ENCODE results near the gene TBX21.

TBX21 gene

GRCh38 chr17:47742319-47743181, 9.5 kb downstream of the TBX21 start:
- no peak overlapping the region for H3K4me3 ChIP-seq (ENCODE audit: low read depth in 1 of 2, low read length in 2 of 2)
- H2AFZ ChIP-seq (ENCODE audit: low read depth, low read length): no peak overlapping the region
- TF ChIP-seq EZH2 (IDR thresholded peaks at IDR 0.05; ENCODE audit: borderline replicate concordance, low read depth, low read length, severe bottlenecking): no peak
- TF ChIP-seq CTCF (IDR thresholded peaks at IDR 0.05; ENCODE audit: borderline replicate concordance, extremely low read depth, low read length, poor library complexity, severe bottlenecking): peak; percentile 75
- peak; percentile 72 for ATAC-seq (ENCODE audit: insufficient read depth, low read depth)
- no peaks in the 10 kb centered on the region for H3K27me3 ChIP-seq (ENCODE audit: insufficient read depth, low read length, poor library complexity)
- no peaks in the 10 kb centered on the region for H3K9me3 ChIP-seq (ENCODE audit: insufficient read depth, low read length, severe bottlenecking)
- H3K9ac ChIP-seq (ENCODE audit: low read depth, low read length): no peak overlapping the region
- no peaks in the 10 kb centered on the region for H3K36me3 ChIP-seq (ENCODE audit: insufficient read depth, low read length)
- no peaks in the 10 kb centered on the region for H4K20me1 ChIP-seq (ENCODE audit: insufficient read depth, low read length)
- DNase-seq: peak; percentile 55
- H3K79me2 ChIP-seq (ENCODE audit: insufficient read depth, low read length): no peaks in the 10 kb centered on the region
- H3K4me1 ChIP-seq (ENCODE audit: insufficient read depth, low read length): peaks cover 34% of the 10 kb centered on the region
- H3K4me2 ChIP-seq (ENCODE audit: insufficient read depth, low read length): no peak overlapping the region
- H3K27ac ChIP-seq (ENCODE audit: low read length): no peak overlapping the region; the same call in 1 of the 2 replicates

GRCh38 chr17:47744168-47745036, 11.4 kb downstream of the TBX21 start:
- ATAC-seq (ENCODE audit: insufficient read depth, low read depth) (peak; percentile 80), DNase-seq (peak; percentile 70)
- H2AFZ ChIP-seq (ENCODE audit: low read depth, low read length): no peak overlapping the region
- H3K4me3 ChIP-seq (ENCODE audit: low read depth in 1 of 2, low read length in 2 of 2): no peak overlapping the region
- H3K9ac ChIP-seq (ENCODE audit: low read depth, low read length): peak overlapping the region; percentile 30; the same call in 1 of the 2 replicates
- no peaks in the 10 kb centered on the region for H3K79me2 ChIP-seq (ENCODE audit: insufficient read depth, low read length)
- H3K4me2 ChIP-seq (ENCODE audit: insufficient read depth, low read length): no peak overlapping the region
- H3K36me3 ChIP-seq (ENCODE audit: insufficient read depth, low read length): no peaks in the 10 kb centered on the region
- H4K20me1 ChIP-seq (ENCODE audit: insufficient read depth, low read length): no peaks in the 10 kb centered on the region
- H3K4me1 ChIP-seq (ENCODE audit: insufficient read depth, low read length): peaks cover 34% of the 10 kb centered on the region
- no peak for TF ChIP-seq EZH2 (IDR thresholded peaks at IDR 0.05; ENCODE audit: borderline replicate concordance, low read depth, low read length, severe bottlenecking)
- TF ChIP-seq CTCF (IDR thresholded peaks at IDR 0.05; ENCODE audit: borderline replicate concordance, extremely low read depth, low read length, poor library complexity, severe bottlenecking): no peak
- no peaks in the 10 kb centered on the region for H3K9me3 ChIP-seq (ENCODE audit: insufficient read depth, low read length, severe bottlenecking)
- peaks cover under 1% of the 10 kb centered on the region for H3K27me3 ChIP-seq (ENCODE audit: insufficient read depth, low read length, poor library complexity)
- peak overlapping the region; percentile 66 for H3K27ac ChIP-seq (ENCODE audit: low read length)

- Histone ChIP-seq H3K4me2 (ENCODE audit: insufficient read depth, low read length) (no peak overlapping the region), H2AFZ (ENCODE audit: low read depth, low read length) (no peak overlapping the region), H3K79me2 (ENCODE audit: insufficient read depth, low read length) (no peaks in the 10 kb centered on the region), H3K9me3 (ENCODE audit: insufficient read depth, low read length, severe bottlenecking) (no peaks in the 10 kb centered on the region), H4K20me1 (ENCODE audit: insufficient read depth, low read length) (no peaks in the 10 kb centered on the region), H3K9ac (ENCODE audit: low read depth, low read length) (peak overlapping the region; percentile 30; the same call in 1 of the 2 replicates), H3K27ac (ENCODE audit: low read length) (peak overlapping the region; percentile 66), H3K4me3 (ENCODE audit: low read depth in 1 of 2, low read length in 2 of 2) (no peak overlapping the region), H3K27me3 (ENCODE audit: insufficient read depth, low read length, poor library complexity) (peaks cover 4% of the 10 kb centered on the region), H3K36me3 (ENCODE audit: insufficient read depth, low read length) (no peaks in the 10 kb centered on the region), H3K4me1 (ENCODE audit: insufficient read depth, low read length) (peaks cover 34% of the 10 kb centered on the region)
- ATAC-seq (ENCODE audit: insufficient read depth, low read depth): no peak
- DNase-seq: no peak
- no peak for TF ChIP-seq EZH2 (IDR thresholded peaks at IDR 0.05; ENCODE audit: borderline replicate concordance, low read depth, low read length, severe bottlenecking)
- TF ChIP-seq CTCF (IDR thresholded peaks at IDR 0.05; ENCODE audit: borderline replicate concordance, extremely low read depth, low read length, poor library complexity, severe bottlenecking): no peak
Observed at GRCh38 chr17:47745037-47745380, 12.0 kb downstream of the TBX21 start.

All from DND-41 (cell line).